A673 (cell line): Measurements from ENCODE around the gene LAMA3.

Source experiments
- CTCF ChIP-seq: fragments of 300-800, 200-600 bp; sonication (generic); conservative IDR thresholded peaks from 2 replicates; pipeline ENCODE4 v1.5.1; 2017; ENCODE audit warnings: low read depth, mild to moderate bottlenecking, antibody characterized with exemption, low read length, moderate library complexity, mixed read lengths
- EZH2 ChIP-seq: fragments of 200-600 bp; sonication (generic); IDR thresholded peaks from 2 replicates; pipeline ENCODE4 v1.6.1; 2017; ENCODE audit warnings: borderline replicate concordance, low read depth, mild to moderate bottlenecking, mixed read lengths, antibody characterized with exemption, low read length; ENCODE audit not compliant: poor library complexity, severe bottlenecking

GRCh38 chr18:23727707-23728493 lies 38.6 kb downstream of the LAMA3 start:
- TF ChIP-seq CTCF: no peak
- no peak for TF ChIP-seq EZH2
